SH-SY5Y (cell line): ENCODE data around the gene SGTA.

Experiments used
- GATA2 ChIP-seq: IDR thresholded peaks from 2 replicates; pipeline ENCODE4 v1.6.1; 2011; ENCODE audit warnings: mild to moderate bottlenecking, low read depth, low read length
- GATA3 ChIP-seq: IDR thresholded peaks from 2 replicates; pipeline ENCODE4 v1.6.1; 2011; ENCODE audit warnings: low read depth, mild to moderate bottlenecking, low read length, moderate library complexity

GRCh38 chr19:2785244-2785997 is 2.3 kb upstream of the SGTA start, which contains the start of gene THOP1:
- TF ChIP-seq GATA2: no peak
- TF ChIP-seq GATA3: no peak
